Caco-2 (cell line): ENCODE data around the gene TLE5. TPM values are rescaled to one million over a fixed set of nuclear protein-coding genes. Genes with fewer than 3 reads are reported as not detected.

Experiments
- BruUV-seq: library from RNA; stranded (reverse); fragments of 400-500 nt; replicated peaks from 2 replicates; lab custom pipeline; 2021; lab: Mats Ljungman, UMichigan
- CTCF ChIA-PET: fragments of 300-600 bp; sonication (Branson Sonifier 250); formaldehyde crosslinking; loops from one replicate; lab custom pipeline; 2022; ENCODE audit warnings: antibody characterized with exemption; lab: Charles Lee
- POLR2A ChIA-PET: fragments of 300-600 bp; sonication (Branson Sonifier 250); formaldehyde crosslinking; loops from one replicate; lab custom pipeline; 2022; ENCODE audit warnings: antibody characterized with exemption; lab: Charles Lee
- DNase-seq, 2 experiments: peaks; one replicate each; pipeline versions ENCODE4 v3.0.0 to v3.0.0-alpha.2; 2020 to 2022
- H3K27me3 ChIP-seq: replicated peaks from 2 replicates; pipeline ENCODE4 v1.6.0; 2011; ENCODE audit warnings: low read length; ENCODE audit not compliant: control insufficient read depth, insufficient read depth
- H3K36me3 ChIP-seq: 2 replicates; pipeline ENCODE4 v1.5.1; 2011; ENCODE audit warnings: low read length; ENCODE audit not compliant: control insufficient read depth, insufficient read depth
- H3K4me1 ChIP-seq: fragments of 250-450 bp; sonication (Bioruptor Pico); 2 replicates; pipeline ENCODE4 v1.5.1; 2020; ENCODE audit warnings: mild to moderate bottlenecking
- H3K4me3 ChIP-seq: 2 replicates; pipeline ENCODE4 v1.5.1; 2011; ENCODE audit warnings: low read depth, mild to moderate bottlenecking, control low read depth, low read length
- H3K9me3 ChIP-seq: fragments of 250-450 bp; sonication (Bioruptor Pico); 2 replicates; pipeline ENCODE4 v1.5.1; 2020; ENCODE audit warnings: mild to moderate bottlenecking, moderate library complexity
- H3K27ac Mint-ChIP-seq: one replicate; pipeline ENCODE4 v1.8.0; 2022; ENCODE audit warnings: mixed read lengths; ENCODE audit not compliant: unreplicated experiment
- H3K27me3 Mint-ChIP-seq: one replicate; pipeline ENCODE4 v1.8.0; 2022; ENCODE audit warnings: mixed read lengths; ENCODE audit not compliant: insufficient read depth, unreplicated experiment
- H3K36me3 Mint-ChIP-seq: one replicate; pipeline ENCODE4 v1.8.0; 2022; ENCODE audit warnings: mild to moderate bottlenecking, mixed read lengths; ENCODE audit not compliant: insufficient read depth, unreplicated experiment
- H3K4me1 Mint-ChIP-seq: one replicate; pipeline ENCODE4 v1.8.0; 2022; ENCODE audit warnings: low read depth, mixed read lengths; ENCODE audit not compliant: unreplicated experiment
- H3K4me3 Mint-ChIP-seq: one replicate; pipeline ENCODE4 v1.8.0; 2022; ENCODE audit warnings: mild to moderate bottlenecking, moderate library complexity, mixed read lengths; ENCODE audit not compliant: unreplicated experiment
- H3K9me3 Mint-ChIP-seq: one replicate; pipeline ENCODE4 v1.8.0; 2022; ENCODE audit warnings: mixed read lengths; ENCODE audit not compliant: unreplicated experiment
- CTCF ChIP-seq, 2 experiments: fragments of 200-600 bp in 1 of 2; IDR thresholded peaks; 1 replicate in 1 of 2; 2 replicates in 1 of 2; pipeline versions ENCODE4 v1.5.1 to v1.8.0; 2011 to 2022; ENCODE audit warnings: antibody characterized with exemption in 1 of 2, control low read depth in 1 of 2, inconsistent platforms in 1 of 2, low read depth in 1 of 2, low read length in 1 of 2, mild to moderate bottlenecking in 1 of 2, moderate library complexity in 1 of 2; ENCODE audit not compliant: insufficient read depth in 1 of 2, severe bottlenecking in 1 of 2, unreplicated experiment in 1 of 2
- intact Hi-C: fragments of 100-400 bp; cut with micrococcal nuclease; formaldehyde crosslinking; loops from one replicate; pipeline ENCODE4 v1.10.0; 2022; ENCODE audit not compliant: unreplicated experiment
- total RNA-seq: library from RNA; stranded (reverse); gene quantifications from 2 replicates; pipeline ENCODE4 v1.2.3, GENCODE V29; 2022

TLE5 gene
- total RNA-seq, 1 experiment from 2014 or later = 132 TPM

- no peak for TF ChIP-seq CTCF (IDR thresholded peaks at IDR 0.05; ENCODE audit: insufficient read depth in 1 of 2, low read depth in 1 of 2, low read length in 1 of 2, severe bottlenecking in 1 of 2, unreplicated experiment in 1 of 2)
- POLR2A ChIA-PET = interaction anchor here (0.6 kb wide), 2 partner anchors 11 to 134 kb away, joined by 3 to 4 read pairs; no protein-coding TSS in a partner anchor
- H3K36me3 ChIP-seq = no peaks in the 10 kb centered on the region
- peak in 1 of 2 experiments; percentile 78 for DNase-seq
- CTCF ChIA-PET = interaction anchor here (1.5 kb wide), 1 partner anchor 19 kb away, joined by 3 read pairs; no protein-coding TSS in a partner anchor
- Mint-ChIP-seq H3K36me3 (no peaks in the 10 kb centered on the region), H3K27me3 (no peaks in the 10 kb centered on the region), H3K4me3 (no peak overlapping the region), H3K27ac (no peak overlapping the region), H3K4me1 (no peaks in the 10 kb centered on the region), H3K9me3 (no peaks in the 10 kb centered on the region)
- H3K9me3 ChIP-seq = no peaks in the 10 kb centered on the region
- H3K4me1 ChIP-seq = peaks cover 26% of the 10 kb centered on the region
- H3K4me3 ChIP-seq = no peak overlapping the region
- intact Hi-C loops = no loop called here
- no peaks in the 10 kb centered on the region for H3K27me3 ChIP-seq
- BruUV-seq = no TSS peak
Observed at GRCh38 chr19:3084943-3085342, 22.6 kb upstream of the TLE5 start.

DNA sequence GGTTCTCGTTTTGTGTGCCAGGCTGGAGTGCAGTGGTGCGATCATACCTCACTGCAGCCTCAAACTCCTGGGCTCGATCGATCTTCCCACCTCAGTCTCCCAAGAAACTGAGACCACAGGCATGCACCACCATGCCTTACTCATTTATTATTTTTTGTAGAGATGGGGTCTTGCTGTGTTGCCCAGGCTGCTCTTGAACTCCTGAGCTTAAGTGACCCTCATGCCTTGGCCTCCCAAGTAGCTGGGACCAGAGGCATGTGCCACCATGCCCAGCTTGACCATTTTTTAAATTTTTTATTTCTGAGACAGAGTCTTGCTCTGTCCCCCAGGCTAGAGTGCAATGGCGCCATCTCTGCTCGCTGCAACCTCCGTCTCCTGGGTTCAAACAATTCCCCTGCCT is 21.7 kb upstream of the TLE5 start:
- Histone ChIP-seq H3K36me3 (no peaks in the 10 kb centered on the region), H3K4me3 (no peak overlapping the region), H3K27me3 (no peaks in the 10 kb centered on the region), H3K4me1 (peaks cover 16% of the 10 kb centered on the region), H3K9me3 (no peaks in the 10 kb centered on the region)
- no peak for DNase-seq
- Mint-ChIP-seq H3K27me3 (no peaks in the 10 kb centered on the region), H3K27ac (no peak overlapping the region), H3K36me3 (no peaks in the 10 kb centered on the region), H3K4me1 (no peaks in the 10 kb centered on the region), H3K4me3 (no peak overlapping the region), H3K9me3 (no peaks in the 10 kb centered on the region)
- CTCF ChIA-PET = interaction anchor here (1.5 kb wide), 1 partner anchor 20 kb away, joined by 3 read pairs; no protein-coding TSS in a partner anchor
- intact Hi-C loops = no loop called here
- no peak for TF ChIP-seq CTCF (IDR thresholded peaks at IDR 0.05; ENCODE audit: insufficient read depth in 1 of 2, low read depth in 1 of 2, low read length in 1 of 2, severe bottlenecking in 1 of 2, unreplicated experiment in 1 of 2)
- BruUV-seq = no TSS peak
- POLR2A ChIA-PET = no interaction called here

- no peaks in the 10 kb centered on the region for H3K27me3 Mint-ChIP-seq
- H3K4me1 Mint-ChIP-seq = no peaks in the 10 kb centered on the region
- no peak for TF ChIP-seq CTCF (IDR thresholded peaks at IDR 0.05; ENCODE audit: insufficient read depth in 1 of 2, low read depth in 1 of 2, low read length in 1 of 2, severe bottlenecking in 1 of 2, unreplicated experiment in 1 of 2)
- BruUV-seq = no TSS peak
- no peaks in the 10 kb centered on the region for H3K9me3 Mint-ChIP-seq
- Histone ChIP-seq H3K4me3 (no peak overlapping the region), H3K9me3 (no peaks in the 10 kb centered on the region), H3K27me3 (no peaks in the 10 kb centered on the region), H3K36me3 (no peaks in the 10 kb centered on the region), H3K4me1 (peaks cover 13% of the 10 kb centered on the region)
- POLR2A ChIA-PET = no interaction called here
- H3K36me3 Mint-ChIP-seq = no peaks in the 10 kb centered on the region
- CTCF ChIA-PET = no interaction called here
- no peak for DNase-seq
- no peak overlapping the region for H3K27ac Mint-ChIP-seq
- H3K4me3 Mint-ChIP-seq = no peak overlapping the region
- intact Hi-C loops = no loop called here
Observed at GRCh38 chr19:3082331-3082730, 20.0 kb upstream of the TLE5 start.
